ENCODE data around the gene FBXW11. TPM values are rescaled to one million over a fixed set of nuclear protein-coding genes. Genes with fewer than 3 reads are reported as not detected.

The FBXW11 gene
- total RNA-seq, 1 donor from 2014 or later = 110 TPM

- H3K4me1 Mint-ChIP-seq (ENCODE audit: low read depth, unreplicated experiment) = peaks cover 24% of the 10 kb centered on the region
- no peak for TF ChIP-seq CTCF (IDR thresholded peaks at IDR 0.05; ENCODE audit: partially characterized antibody, unreplicated experiment)
- H3K9me3 Mint-ChIP-seq (ENCODE audit: unreplicated experiment) = no peaks in the 10 kb centered on the region
- no peak overlapping the region for H3K4me3 Mint-ChIP-seq (ENCODE audit: unreplicated experiment)
- H3K27ac Mint-ChIP-seq (ENCODE audit: unreplicated experiment) = no peak overlapping the region
- DNase-seq = no peak
- H3K27me3 Mint-ChIP-seq (ENCODE audit: unreplicated experiment) = no peaks in the 10 kb centered on the region
- H3K36me3 Mint-ChIP-seq (ENCODE audit: unreplicated experiment) = no peaks in the 10 kb centered on the region
Measured at GRCh38 chr5:171957591-171958251, 48.7 kb downstream of the FBXW11 start.

- Mint-ChIP-seq H3K27me3 (ENCODE audit: unreplicated experiment) (no peaks in the 10 kb centered on the region), H3K9me3 (ENCODE audit: unreplicated experiment) (no peaks in the 10 kb centered on the region), H3K4me1 (ENCODE audit: low read depth, unreplicated experiment) (peaks cover 24% of the 10 kb centered on the region), H3K36me3 (ENCODE audit: unreplicated experiment) (no peaks in the 10 kb centered on the region), H3K4me3 (ENCODE audit: unreplicated experiment) (no peak overlapping the region), H3K27ac (ENCODE audit: unreplicated experiment) (no peak overlapping the region)
- no peak for DNase-seq
- no peak for TF ChIP-seq CTCF (IDR thresholded peaks at IDR 0.05; ENCODE audit: partially characterized antibody, unreplicated experiment)
Measured at GRCh38 chr5:171956887-171957495, 49.4 kb downstream of the FBXW11 start.

DNA sequence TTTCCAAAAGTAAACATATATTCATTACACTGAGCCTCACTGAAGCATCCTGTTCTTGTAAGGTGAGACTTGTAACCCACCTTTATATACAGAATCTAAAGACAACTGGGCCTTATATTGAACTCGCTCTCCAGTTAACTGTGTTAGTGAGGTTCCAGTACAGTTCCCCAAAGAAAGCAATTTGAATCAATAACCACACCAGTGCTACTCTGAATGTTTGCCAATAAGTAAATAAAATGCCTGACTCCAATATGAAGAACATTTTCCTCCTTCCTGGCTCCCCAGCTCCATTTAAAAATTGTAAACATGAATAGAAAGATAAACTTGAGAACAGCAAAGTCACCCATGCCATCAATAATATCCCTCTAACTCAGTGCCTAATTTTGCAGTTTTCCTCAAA is 50.1 kb downstream of the FBXW11 start:
- TF ChIP-seq CTCF (IDR thresholded peaks at IDR 0.05; ENCODE audit: partially characterized antibody, unreplicated experiment) = no peak
- Mint-ChIP-seq H3K27ac (ENCODE audit: unreplicated experiment) (no peak overlapping the region), H3K4me1 (ENCODE audit: low read depth, unreplicated experiment) (peaks cover 23% of the 10 kb centered on the region), H3K36me3 (ENCODE audit: unreplicated experiment) (no peaks in the 10 kb centered on the region), H3K27me3 (ENCODE audit: unreplicated experiment) (no peaks in the 10 kb centered on the region), H3K9me3 (ENCODE audit: unreplicated experiment) (no peaks in the 10 kb centered on the region), H3K4me3 (ENCODE audit: unreplicated experiment) (no peak overlapping the region)
- no peak for DNase-seq

DNA sequence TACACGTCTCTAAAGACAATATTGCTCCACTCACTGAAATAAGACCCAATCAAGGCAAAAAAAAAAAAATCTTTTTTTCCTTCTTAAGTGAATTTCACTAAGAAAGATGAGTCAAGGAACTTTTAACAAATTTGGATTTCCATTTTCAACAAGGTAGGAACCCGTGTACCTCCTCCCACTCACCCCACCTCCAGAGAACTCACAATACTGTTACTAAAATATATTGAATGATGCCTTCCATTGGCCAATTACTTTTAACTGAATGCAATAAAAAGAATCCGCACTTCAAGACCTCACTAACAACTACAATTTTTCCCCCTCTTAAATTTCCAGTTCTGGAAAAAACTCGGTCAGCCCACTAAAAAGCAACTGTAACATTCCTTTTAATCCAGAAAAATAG is 50.7 kb downstream of the FBXW11 start:
- Mint-ChIP-seq H3K9me3 (ENCODE audit: unreplicated experiment) (no peaks in the 10 kb centered on the region), H3K27me3 (ENCODE audit: unreplicated experiment) (no peaks in the 10 kb centered on the region), H3K4me3 (ENCODE audit: unreplicated experiment) (no peak overlapping the region), H3K27ac (ENCODE audit: unreplicated experiment) (no peak overlapping the region), H3K36me3 (ENCODE audit: unreplicated experiment) (no peaks in the 10 kb centered on the region), H3K4me1 (ENCODE audit: low read depth, unreplicated experiment) (peaks cover 21% of the 10 kb centered on the region)
- no peak for DNase-seq
- no peak for TF ChIP-seq CTCF (IDR thresholded peaks at IDR 0.05; ENCODE audit: partially characterized antibody, unreplicated experiment)

GRCh38 chr5:171954721-171955120 is 51.7 kb downstream of the FBXW11 start:
- H3K36me3 Mint-ChIP-seq (ENCODE audit: unreplicated experiment) = no peaks in the 10 kb centered on the region
- H3K9me3 Mint-ChIP-seq (ENCODE audit: unreplicated experiment) = no peaks in the 10 kb centered on the region
- H3K4me1 Mint-ChIP-seq (ENCODE audit: low read depth, unreplicated experiment) = peaks cover 21% of the 10 kb centered on the region
- DNase-seq = no peak
- TF ChIP-seq CTCF (IDR thresholded peaks at IDR 0.05; ENCODE audit: partially characterized antibody, unreplicated experiment) = no peak
- H3K27ac Mint-ChIP-seq (ENCODE audit: unreplicated experiment) = no peak overlapping the region
- no peak overlapping the region for H3K4me3 Mint-ChIP-seq (ENCODE audit: unreplicated experiment)
- no peaks in the 10 kb centered on the region for H3K27me3 Mint-ChIP-seq (ENCODE audit: unreplicated experiment)
